ENCODE measurements around the gene VEGFC. TPM values are rescaled to one million over a fixed set of nuclear protein-coding genes. Genes with fewer than 3 reads are reported as not detected.

VEGFC gene
- total RNA-seq, 2 donors from 2014 or later = 1.1 to 3.5 TPM

GRCh38 chr4:176778491-176778890 lies 14.2 kb downstream of the VEGFC start:
- Histone ChIP-seq H3K4me1 (no peaks in the 10 kb centered on the region), H3K36me3 (no peaks in the 10 kb centered on the region), H3K9ac (ENCODE audit: low read depth in 2 of 2, low read length in 2 of 2) (no peak overlapping the region), H3K9me3 (no peaks in the 10 kb centered on the region), H3K27ac (no peak overlapping the region), H3K4me3 (no peak overlapping the region), H3K27me3 (no peaks in the 10 kb centered on the region)
- TF ChIP-seq, protein P1, sequence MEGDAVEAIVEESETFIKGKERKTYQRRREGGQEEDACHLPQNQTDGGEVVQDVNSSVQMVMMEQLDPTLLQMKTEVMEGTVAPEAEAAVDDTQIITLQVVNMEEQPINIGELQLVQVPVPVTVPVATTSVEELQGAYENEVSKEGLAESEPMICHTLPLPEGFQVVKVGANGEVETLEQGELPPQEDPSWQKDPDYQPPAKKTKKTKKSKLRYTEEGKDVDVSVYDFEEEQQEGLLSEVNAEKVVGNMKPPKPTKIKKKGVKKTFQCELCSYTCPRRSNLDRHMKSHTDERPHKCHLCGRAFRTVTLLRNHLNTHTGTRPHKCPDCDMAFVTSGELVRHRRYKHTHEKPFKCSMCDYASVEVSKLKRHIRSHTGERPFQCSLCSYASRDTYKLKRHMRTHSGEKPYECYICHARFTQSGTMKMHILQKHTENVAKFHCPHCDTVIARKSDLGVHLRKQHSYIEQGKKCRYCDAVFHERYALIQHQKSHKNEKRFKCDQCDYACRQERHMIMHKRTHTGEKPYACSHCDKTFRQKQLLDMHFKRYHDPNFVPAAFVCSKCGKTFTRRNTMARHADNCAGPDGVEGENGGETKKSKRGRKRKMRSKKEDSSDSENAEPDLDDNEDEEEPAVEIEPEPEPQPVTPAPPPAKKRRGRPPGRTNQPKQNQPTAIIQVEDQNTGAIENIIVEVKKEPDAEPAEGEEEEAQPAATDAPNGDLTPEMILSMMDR (IDR thresholded peaks at IDR 0.05) = no peak
- intact Hi-C loops (cut with DNase I) = no loop called here
- no peak for DNase-seq

DNA sequence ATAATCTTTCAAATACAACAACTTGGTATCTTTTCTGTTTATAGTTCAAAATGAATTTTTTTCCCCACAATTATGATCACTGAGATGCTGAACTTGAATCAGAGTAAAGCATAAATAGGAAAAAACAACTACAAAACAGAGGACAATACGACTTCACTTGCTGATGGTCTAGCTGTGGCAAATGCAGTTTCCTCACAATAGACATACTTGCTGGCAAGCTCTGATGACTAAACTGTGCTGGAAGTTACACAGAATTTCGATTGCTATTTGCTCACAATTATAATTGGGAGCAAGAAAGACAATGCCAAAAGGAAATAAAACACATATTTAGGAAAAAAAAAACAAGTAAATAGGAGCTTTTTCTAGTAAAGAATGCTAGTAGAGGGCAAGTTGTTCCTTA lies 14.7 kb downstream of the VEGFC start:
- no peaks in the 10 kb centered on the region for H3K36me3 ChIP-seq
- H3K4me1 ChIP-seq = no peaks in the 10 kb centered on the region
- no peaks in the 10 kb centered on the region for H3K27me3 ChIP-seq
- TF ChIP-seq, protein P1 (IDR thresholded peaks at IDR 0.05) = no peak
- no peak overlapping the region for H3K4me3 ChIP-seq
- no peaks in the 10 kb centered on the region for H3K9me3 ChIP-seq
- H3K27ac ChIP-seq = no peak overlapping the region
- no peak for DNase-seq
- intact Hi-C loops (cut with DNase I) = no loop called here
- H3K9ac ChIP-seq (ENCODE audit: low read depth in 2 of 2, low read length in 2 of 2) = no peak overlapping the region

- H3K9me3 ChIP-seq = no peaks in the 10 kb centered on the region
- TF ChIP-seq, protein P1 (IDR thresholded peaks at IDR 0.05) = no peak
- no peak overlapping the region for H3K27ac ChIP-seq
- H3K27me3 ChIP-seq = no peaks in the 10 kb centered on the region
- H3K9ac ChIP-seq (ENCODE audit: low read depth in 2 of 2, low read length in 2 of 2) = no peak overlapping the region
- no peaks in the 10 kb centered on the region for H3K4me1 ChIP-seq
- DNase-seq = no peak
- intact Hi-C loops (cut with DNase I) = no loop called here
- no peak overlapping the region for H3K4me3 ChIP-seq
- no peaks in the 10 kb centered on the region for H3K36me3 ChIP-seq
These were observed 17.4 kb downstream of the VEGFC start for GRCh38 chr4:176775338-176775737.

DNA sequence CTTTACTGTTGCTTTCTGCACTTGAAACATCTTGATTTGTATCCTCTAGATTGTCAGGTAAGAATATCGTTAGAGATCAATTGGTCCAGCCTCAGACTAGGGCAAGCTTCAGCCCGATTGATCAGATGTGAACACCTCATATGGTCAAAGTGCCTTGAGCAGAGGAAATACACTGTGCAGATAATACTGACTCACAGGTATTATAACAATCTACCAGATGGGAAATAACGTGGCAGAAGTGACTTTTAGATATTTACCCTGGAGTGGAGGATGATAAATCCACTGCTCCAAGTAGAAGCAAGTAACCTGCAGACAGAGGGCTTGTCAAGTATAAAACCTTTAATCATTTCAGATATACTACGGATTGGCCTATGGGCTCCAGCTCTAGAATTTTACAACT lies 17.9 kb downstream of the VEGFC start:
- H3K4me3 ChIP-seq = no peak overlapping the region

GRCh38 chr4:176769514-176769913 lies 23.2 kb downstream of the VEGFC start:
- intact Hi-C loops (cut with DNase I) = no loop called here
- Histone ChIP-seq H3K4me1 (no peaks in the 10 kb centered on the region), H3K9me3 (no peaks in the 10 kb centered on the region), H3K36me3 (no peaks in the 10 kb centered on the region), H3K27me3 (no peaks in the 10 kb centered on the region), H3K9ac (ENCODE audit: low read depth in 2 of 2, low read length in 2 of 2) (no peak overlapping the region), H3K4me3 (no peak overlapping the region), H3K27ac (no peak overlapping the region)
- no peak for DNase-seq
- TF ChIP-seq, protein P1 (IDR thresholded peaks at IDR 0.05) = no peak

More for the DNA sequence above, 17.9 kb downstream of the VEGFC start:
- intact Hi-C loops (cut with DNase I) = no loop called here
- Histone ChIP-seq H3K36me3 (no peaks in the 10 kb centered on the region), H3K27ac (no peak overlapping the region), H3K27me3 (no peaks in the 10 kb centered on the region), H3K9ac (ENCODE audit: low read depth in 2 of 2, low read length in 2 of 2) (no peak overlapping the region), H3K4me1 (no peaks in the 10 kb centered on the region), H3K9me3 (no peaks in the 10 kb centered on the region)
- no peak for DNase-seq
- TF ChIP-seq, protein P1 (IDR thresholded peaks at IDR 0.05) = no peak

- Histone ChIP-seq H3K9me3 (no peaks in the 10 kb centered on the region), H3K27ac (no peak overlapping the region), H3K36me3 (no peaks in the 10 kb centered on the region), H3K4me1 (no peaks in the 10 kb centered on the region), H3K27me3 (no peaks in the 10 kb centered on the region), H3K9ac (ENCODE audit: low read depth in 2 of 2, low read length in 2 of 2) (no peak overlapping the region), H3K4me3 (no peak overlapping the region)
- DNase-seq = no peak
- TF ChIP-seq, protein P1 (IDR thresholded peaks at IDR 0.05) = no peak
- intact Hi-C loops (cut with DNase I) = no loop called here
These were observed 25.5 kb downstream of the VEGFC start for GRCh38 chr4:176767183-176767582.
